Measurements from ENCODE around the gene ATXN2.
"Not testable (repeated sequence)": the region's sequence is repeated elsewhere in the genome, so short reads cannot be mapped to it uniquely, and the experiment has no call there.

The ATXN2 gene

DNA sequence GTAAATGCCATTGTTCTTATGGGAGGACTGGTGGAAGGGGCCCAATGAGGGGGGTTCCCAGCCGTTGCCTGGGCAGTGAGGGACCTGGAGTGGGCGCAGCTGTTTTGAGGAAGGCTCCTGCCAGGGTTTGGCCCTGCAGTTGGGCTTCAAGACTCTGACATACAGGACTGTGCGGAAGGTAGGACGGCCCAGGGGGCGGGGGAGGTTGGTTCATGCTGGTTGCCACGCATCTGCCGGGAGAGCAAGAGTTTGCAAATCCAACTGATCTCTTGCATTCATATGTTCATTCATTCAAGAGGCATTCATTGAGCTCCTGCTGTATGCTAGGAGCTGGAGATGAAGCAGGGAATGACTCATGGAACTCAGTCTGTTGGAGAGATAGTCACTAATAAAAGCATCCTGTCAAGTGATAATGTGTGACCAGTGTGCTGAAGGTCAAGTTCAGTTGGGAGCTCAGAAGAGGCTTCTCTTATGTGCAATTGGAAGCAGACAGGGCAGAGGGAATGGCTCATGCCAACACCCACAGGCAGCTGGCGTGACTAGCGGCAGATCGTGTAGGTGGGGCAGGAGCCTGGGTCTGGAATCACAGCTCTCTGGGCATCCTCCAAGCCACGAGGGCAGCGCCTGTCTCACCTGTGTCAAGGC lies 185.6 kb downstream of the ATXN2 start:
- DNase-seq, result peak; percentile 68

DNA sequence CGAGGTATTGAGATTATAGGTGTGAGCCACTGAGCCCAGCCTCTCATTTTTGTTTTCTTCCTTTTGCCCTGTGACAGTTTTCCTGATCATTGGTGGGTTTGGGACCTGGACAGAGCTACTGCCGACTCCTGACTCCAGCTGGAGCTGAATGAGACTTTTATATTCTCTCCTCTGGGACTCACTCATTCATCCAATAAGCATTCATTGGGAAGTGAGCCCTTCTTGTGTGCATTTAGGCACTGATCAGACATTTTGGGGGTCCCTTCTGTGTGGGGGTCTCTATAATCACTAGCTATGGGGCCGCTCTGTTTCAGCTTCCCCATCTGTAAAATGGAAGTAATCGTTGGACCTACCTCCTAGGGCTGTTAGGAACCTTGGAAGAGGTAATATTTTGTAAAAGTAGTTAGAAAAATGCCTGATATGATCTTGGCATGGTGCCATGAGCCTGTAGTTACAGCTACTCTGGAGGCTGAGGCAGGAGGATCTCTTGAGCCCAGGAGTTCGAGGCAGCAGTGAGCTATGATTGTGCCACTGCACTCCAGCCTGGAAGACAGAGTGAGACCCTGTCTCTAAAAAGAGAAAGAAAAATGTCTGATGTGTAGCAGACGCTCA lies 186.2 kb downstream of the ATXN2 start:
- no peak for DNase-seq

DNA sequence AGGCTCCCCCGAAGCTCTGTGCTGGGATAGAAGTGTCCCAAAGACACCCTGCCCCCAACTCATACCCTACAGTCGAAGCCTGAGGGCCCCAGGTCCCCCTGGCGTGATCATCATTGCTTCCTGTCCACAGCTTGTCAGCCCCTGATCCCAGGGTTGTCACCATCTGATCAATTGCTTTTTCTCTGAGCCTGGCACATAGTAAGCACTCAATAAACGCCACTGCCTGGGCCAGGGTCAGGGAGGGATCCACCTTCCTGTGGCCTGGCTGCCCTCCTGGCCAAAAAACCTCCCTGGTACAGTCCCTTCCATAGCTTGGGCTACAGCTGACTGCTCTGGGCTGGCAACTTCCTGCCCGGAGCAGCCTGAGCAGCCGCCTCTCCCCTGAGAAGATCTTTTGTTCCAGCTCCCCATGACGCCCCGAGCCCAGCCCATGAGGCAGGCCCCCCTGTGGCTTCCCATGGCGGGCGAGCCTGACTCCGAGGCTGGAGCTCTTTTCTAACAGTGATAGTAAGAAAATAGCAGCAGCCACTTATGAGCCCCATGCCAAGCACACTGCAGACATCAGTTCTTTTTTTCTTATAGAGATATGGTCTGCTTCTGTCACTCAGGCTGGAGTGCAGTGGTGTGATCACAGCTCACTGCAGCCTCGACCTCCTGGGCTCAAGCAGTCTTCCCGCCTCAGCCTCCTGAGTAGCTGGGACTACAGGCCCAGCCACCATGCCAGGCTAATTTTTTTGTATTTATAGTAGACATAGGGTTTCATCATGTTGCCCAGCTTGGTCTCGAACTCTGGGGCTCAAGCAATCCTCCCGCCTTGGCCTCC lies 186.9 kb downstream of the ATXN2 start:
- DNase-seq, result peak; percentile 72

DNA sequence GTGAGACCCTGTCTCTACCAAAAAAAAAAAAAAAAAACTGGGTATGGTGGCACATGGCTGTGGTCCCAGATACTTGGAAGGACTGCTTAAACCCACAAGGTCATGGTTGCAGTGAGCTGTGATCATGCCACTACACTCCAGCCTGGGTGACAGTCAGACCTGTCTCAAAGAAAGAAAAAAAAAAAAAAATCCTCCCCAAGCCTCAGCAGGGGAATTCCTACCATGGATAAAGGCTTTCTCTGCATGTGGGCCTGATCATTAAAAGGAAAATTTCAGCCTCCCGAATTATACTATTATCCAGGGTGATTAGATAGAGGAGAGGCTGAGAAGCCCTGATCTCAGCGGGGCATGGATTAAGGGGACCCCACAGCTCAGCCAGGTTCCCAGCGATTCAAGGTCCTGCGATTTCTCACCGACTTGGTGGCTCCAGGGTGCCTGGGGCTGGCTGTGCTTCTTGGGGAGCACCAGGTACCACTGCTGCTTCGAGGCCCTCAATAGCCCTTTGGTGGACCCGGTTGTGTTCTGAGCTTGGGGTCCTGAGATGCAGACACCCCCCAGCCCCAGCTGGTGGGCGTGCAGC lies 187.8 kb downstream of the ATXN2 start:
- no peak for DNase-seq

DNA sequence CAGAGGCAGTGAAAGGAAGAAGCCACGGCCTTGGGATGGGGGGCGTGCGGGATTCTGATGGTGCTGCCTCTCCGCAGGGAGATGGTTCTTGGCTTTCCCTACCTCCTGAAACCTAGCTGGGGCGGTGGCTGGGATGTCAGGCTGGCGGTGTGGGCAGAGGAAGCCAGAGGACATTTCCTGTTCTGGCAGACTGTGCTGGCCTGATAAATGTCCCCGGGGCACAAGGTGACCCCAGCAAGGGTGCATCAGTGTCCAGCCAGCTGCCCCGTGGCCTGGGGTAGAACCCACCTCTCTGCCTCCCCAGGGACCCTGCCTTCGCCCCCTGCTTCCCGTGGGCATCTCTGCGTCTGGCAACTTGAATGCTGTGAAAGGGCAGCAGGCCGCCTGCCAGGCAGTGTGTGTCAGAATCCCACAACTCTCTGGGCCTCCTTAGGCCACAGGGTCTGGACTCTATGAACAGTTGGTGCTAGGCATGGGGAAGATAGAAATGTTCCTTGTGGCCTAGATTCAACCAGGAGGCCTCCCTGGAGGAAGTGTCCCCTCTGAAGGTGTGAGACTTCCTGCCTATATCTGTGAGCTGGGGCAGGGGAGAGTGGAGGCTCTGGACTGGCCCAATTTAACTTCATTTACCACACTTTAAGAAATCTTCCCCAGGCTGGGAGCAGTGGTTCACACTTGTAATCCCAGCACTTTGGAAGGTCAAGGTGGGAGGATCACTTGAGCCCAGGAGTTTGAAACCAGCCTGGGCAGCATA lies 188.5 kb downstream of the ATXN2 start:
- peak; percentile 38 for DNase-seq

DNA sequence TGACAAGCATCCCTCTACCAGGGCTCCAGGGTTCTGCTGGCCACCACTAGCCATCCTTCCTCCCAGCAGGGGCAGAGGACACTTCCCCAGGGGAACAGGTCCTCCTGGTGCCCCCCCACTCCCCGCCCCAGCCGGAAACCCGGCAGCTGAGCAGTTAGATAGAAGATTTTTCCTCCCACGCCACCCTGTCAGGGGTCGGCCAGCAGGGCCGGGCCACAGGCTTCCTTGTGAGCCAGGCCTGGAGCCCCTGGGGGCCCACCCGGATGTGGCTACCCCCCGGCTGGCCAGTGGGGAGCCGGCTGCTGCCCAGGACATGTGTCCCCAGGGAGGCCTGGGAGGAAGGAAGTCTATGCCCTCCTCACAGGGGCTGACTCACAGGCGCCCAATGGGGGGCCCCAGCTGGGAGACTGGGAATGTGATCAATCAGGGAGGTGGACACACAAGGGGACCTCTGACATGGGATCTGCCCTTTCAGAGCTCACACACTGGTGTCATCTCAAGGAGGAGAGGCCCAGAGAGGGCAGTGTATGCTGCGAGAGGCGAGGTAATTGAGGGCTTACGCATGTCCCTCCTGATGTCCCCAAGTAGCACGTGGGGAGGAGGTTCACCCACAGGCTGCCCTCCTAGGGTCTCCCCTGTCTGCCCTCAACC lies 189.2 kb downstream of the ATXN2 start:
- peak; percentile 94 for DNase-seq

DNA sequence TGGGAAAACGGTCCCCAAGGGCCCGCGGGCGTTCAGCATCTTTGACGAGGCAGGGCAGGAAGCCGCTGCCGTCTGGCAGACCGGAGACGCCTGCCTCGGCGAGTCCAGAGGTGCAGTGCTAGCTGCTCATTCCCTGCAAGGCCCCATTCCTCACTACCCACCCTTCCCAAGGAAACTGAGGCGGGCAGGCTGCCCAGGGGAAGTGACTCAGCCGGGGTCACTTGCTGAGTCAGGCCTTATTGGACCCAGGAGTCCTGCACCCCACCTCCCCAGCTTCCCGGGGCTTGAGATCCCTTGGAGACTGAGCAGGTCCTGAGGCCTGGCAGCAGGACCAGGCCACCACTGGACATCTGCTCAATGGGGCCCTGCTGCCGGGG lies 189.7 kb downstream of the ATXN2 start:
- peak; percentile 44 for DNase-seq

DNA sequence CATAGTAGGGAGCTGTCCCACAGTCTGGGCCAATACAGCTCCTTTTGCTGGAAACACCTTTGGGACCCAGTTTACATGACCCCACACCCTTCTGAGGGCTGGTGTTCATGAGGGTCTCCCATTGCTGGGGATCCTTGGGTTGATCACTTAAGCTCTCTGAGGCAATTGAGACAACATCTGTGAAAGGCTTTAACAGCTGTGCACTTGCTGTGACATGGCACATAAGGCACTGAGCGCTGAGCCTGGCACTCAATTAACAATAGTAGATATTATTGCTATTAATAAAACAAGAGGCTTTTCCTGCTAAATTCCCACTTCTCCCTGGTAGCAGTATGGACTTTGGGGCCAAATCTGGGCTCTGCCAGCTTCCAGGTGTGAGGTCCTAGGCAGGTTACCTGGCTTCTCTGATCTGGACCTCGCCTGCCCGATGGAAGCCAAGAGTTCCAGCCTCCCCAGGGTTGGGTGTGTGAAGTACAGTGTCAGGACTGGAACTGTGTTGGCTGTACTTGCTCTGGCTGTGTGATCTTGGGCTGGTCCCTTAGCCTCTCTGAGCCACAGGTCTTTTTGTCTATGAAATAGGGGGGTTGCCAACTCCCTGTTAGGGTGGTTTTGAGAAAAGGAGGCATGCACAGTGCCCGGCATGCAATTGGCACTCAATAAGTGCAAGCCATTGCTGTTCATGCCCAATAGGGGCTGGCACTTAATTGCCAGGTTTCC lies 190.3 kb downstream of the ATXN2 start:
- no peak for DNase-seq

DNA sequence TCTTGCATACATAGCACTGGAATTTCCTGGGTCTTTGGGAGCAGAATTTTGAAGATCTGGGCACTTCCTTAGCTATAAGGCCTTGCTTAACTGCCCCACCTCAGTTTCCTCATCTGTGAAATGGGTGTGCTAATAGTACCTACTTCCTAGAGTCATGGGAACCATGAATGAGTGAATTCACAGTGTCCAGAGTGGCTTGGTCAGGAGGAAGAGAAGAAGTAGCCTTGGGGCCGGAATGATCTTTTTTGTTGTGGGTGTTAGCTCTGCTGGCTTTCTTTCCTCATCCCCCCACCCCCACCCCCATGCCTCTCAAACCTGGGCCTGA lies 191.0 kb downstream of the ATXN2 start:
- no peak for DNase-seq

DNA sequence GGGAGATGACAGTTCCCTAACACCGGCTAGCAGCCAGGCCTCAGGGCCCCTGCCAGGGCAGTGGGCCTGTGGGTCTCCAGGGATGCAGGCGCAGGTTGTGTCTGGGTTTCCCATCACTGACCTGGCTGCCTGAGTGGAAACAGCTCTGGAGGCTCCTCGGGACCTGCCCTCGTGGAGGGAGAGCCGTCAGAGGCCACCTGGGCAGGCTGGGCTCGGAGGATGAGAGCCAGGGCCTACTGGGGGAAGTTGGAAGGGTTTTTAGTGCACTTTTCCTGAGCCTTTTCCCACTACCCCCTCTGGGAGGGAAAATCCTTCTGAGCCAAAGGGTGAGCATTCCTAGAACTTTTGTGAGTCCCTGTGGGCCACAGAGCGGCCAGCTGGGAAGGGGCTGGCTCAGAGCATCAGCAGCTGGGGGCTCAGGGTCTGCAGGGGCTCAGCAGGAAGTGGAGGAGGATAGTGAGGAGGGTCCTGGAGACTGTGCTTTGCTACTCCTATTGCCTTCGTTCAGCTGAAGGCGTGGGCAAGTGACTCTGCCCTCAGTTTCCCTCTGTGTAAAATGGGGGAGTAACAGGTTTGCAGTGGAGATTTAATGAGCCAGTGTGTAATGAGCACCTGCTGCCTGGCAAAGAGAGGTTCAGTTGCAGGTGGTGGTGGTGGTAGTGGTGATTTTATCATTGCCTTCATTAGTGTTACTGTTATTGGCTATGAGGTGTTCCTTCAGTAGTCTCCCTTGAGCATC lies 191.6 kb downstream of the ATXN2 start:
- DNase-seq, result peak; percentile 18

DNA sequence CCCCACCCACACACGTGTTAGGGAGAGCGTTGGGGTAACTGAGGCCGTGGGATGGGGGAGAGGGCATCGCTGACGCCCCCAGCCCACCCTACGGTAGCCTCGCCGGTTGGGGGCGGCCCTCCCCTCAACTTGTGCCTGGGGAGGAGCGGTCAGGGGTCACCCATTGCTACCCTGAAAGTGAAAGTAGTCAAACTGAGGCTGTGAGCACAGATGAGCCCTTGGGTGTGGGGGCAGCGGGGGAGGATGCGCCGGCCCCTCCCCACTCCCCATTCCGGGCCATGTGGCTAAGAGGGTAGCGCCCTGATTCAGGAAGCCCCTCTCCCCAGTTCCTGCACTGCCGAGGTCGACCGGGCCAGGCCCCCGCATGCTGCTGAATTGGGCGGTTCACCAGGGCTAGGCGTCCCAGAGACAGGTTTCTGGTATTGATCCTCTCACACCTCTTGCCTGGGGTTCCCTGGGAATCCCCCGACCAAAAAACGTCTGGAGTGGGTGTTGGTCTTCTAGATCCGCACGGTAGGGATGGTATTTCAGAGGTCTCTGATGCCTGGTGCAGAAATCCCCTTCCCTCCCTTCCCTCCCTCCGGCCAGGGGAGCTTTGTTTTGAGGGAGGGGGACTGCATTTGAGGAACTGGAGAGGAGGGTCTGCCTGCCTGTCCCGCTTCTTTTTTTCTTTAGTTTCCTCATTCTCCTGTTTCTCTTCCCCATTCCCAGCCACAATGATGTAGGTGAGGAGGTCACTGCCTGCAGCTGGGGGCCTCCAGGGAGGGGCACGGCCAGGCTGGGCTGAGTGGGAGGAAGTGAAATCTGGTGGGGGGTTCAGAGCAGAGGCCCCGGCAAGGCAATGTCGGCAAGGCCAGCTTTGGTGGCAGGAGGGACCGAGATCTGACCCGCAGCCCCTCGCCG lies 192.4 kb downstream of the ATXN2 start:
- DNase-seq, result no peak

DNA sequence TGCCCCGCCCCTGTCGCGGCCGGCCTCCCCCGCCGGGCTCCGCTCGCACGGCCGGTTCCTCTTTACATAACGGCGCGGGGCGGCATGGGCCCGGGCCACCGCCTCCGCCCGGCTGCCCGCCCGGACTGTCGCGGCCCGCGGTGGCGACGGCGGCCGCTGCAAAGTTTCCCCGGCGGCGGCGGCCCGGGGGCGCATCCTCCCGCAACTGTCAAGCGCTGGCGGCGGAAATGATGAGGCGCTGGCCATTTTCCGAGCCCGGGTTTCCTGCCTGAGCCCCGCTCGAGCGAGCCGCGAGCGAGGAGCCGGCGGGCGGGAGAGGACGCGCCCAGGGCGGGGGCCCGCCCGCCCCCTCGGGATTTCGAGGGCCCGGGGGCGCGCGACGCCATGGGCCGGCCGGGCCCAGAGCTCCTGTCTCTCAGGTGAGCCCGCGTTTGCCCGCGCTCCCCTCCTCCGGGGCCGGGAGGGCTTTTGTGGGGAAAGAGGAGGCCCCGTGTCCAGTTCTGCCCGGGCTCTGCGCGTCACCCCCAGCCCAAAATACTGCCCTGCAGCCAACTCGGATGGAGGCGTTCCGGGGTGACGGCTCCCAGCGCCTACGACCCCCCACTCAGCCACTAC lies 193.1 kb downstream of the ATXN2 start, which contains the start of gene SH2B3:
SH2B3 (plus strand) TSS at position 65 of the 615 bp plus-strand sequence. CDS start 12,223 bp downstream, outside the sequence.
- DNase-seq, result peak; percentile 75

DNA sequence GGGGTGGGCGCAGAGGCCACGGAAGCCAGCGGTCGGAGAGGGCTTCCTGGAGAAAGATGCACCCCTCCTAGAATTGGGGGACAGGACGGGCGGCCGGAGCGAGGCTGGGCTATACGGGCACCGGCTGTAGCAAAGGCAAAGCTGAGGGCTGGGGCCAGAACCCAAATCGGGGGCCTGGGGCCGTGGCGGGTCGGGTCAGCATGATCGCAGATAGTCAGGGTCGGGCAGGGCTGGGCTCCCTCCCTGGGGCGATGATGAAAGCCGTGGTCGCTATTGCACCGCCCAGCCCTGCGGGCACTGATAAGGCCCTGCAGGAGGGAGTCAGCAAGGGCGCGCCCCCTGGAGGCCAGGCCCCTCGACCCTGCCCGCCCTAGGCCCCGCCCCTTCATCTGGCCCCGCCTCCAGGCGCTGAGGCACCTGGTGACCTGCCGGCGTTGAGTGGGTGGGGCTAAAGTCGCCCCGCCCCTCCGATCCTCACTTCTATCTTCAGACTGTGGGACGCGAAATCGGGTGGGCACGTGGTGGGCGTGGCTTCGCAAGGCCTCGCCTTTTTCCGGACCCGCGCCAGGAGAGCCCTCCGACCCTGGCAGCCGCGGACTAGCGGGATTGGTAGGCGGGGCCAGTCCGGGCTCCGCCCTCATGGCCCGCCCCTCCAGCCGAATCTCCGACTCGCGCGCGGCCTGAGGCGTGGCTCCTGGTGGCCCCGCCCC lies 193.8 kb downstream of the ATXN2 start:
- DNase-seq, result peak; percentile 91

DNA sequence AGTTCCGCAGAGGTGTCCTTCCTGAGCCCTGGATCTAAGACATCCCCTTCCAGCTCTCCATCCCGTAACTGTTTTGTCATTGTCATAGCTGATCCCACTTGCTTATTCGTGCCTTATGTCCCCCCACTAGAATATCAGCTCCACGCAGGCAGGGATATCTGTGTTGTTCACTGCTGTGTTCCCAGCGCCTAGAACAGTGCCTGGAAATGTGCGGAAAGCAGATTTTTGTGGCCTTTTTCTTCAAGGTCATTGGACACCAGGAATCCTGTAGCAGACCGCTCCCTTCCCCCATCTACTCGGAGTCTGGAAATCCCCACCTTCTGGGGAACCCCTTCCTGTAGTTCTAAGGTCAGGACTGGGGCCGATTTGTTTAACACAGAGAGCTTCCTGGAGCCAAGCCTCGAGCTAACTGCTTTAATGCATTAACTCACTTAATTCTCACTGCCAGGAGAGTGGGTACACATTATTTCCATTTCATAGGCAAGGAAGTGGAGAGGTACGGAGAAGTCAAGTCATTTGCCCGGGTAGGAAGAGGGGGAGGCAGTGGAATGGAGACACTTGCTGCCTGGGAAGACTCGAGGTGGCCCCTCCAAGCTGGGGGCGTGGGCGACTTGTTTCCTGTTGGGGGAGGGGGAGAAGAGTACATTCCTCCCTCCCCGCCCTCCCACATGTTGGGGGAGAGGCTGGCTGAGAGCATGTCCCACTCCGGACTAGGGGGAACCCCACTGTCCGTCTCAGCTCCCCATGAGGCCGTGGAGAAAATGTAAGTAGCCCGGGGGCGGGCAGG lies 194.6 kb downstream of the ATXN2 start:
- DNase-seq, result peak; percentile 54

DNA sequence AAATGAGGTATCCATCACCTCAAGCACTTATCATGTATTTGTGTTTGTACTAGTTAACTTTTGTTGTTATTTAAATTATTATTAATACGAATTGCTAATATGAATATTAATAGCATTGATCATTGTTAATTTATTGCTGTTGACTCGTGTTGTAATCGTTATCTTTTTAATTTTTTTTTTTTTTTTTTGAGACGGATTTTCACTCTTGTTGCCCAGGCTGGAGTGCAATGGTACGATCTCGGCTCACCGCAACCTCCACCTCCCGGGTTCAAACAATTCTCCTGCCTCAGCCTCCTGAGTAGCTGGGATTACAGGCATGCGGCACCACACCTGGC lies 196.7 kb downstream of the ATXN2 start:
- not testable (repeated sequence) for DNase-seq
